Naive B cell (primary cell): ENCODE measurements around the gene PTBP3. TPM values are rescaled to one million over a fixed set of nuclear protein-coding genes. Genes with fewer than 3 reads are reported as not detected.

Source experiments
- ATAC-seq, 2 donors: fragments of 150-1000 bp; cut with Tn5 transposase; 2 replicates each; pipeline ENCODE4 v1.10.0; 2021; ENCODE audit warnings: low read depth in 2 of 2, mild to moderate bottlenecking in 2 of 2, moderate library complexity in 2 of 2
- DNase-seq: peaks from one replicate; pipeline ENCODE4 v3.0.0; 2022
- H3K27ac Mint-ChIP-seq, 6 donors: one replicate each; pipeline ENCODE4 v1.8.0; 2020 to 2022; ENCODE audit warnings: mild to moderate bottlenecking in 6 of 6, mixed read lengths in 6 of 6, moderate library complexity in 5 of 6, inconsistent platforms in 2 of 6
- H3K27me3 Mint-ChIP-seq, 3 donors: one replicate each; pipeline ENCODE4 v1.8.0; 2021 to 2022; ENCODE audit warnings: mixed read lengths in 3 of 3, mild to moderate bottlenecking in 1 of 3
- H3K36me3 Mint-ChIP-seq, 2 donors: one replicate each; pipeline ENCODE4 v1.8.0; 2020 to 2022; ENCODE audit warnings: mixed read lengths in 2 of 2, inconsistent platforms in 1 of 2, mild to moderate bottlenecking in 1 of 2
- H3K4me1 Mint-ChIP-seq, 3 donors: one replicate each; pipeline ENCODE4 v1.8.0; 2020 to 2022; ENCODE audit warnings: mixed read lengths in 3 of 3, inconsistent platforms in 1 of 3, mild to moderate bottlenecking in 1 of 3, moderate library complexity in 1 of 3
- H3K4me3 Mint-ChIP-seq, 8 donors: one replicate each; pipeline ENCODE4 v1.8.0; 2020 to 2022; ENCODE audit warnings: mild to moderate bottlenecking in 8 of 8, mixed read lengths in 8 of 8, moderate library complexity in 8 of 8, inconsistent platforms in 2 of 8
- H3K9me3 Mint-ChIP-seq, 7 donors: one replicate each; pipeline ENCODE4 v1.8.0; 2020 to 2022; ENCODE audit warnings: mixed read lengths in 7 of 7, mild to moderate bottlenecking in 5 of 7, inconsistent platforms in 2 of 7, moderate library complexity in 1 of 7
- polyA plus RNA-seq, 6 donors: library from polyadenylated mRNA; unstranded; fragments of 300-500 nt; fragmentation: Illumina TruSeq; gene quantifications; one replicate each; pipeline ENCODE4 v1.2.3, GENCODE V29; 2021; ENCODE audit warnings: low read depth in 6 of 6

The PTBP3 gene
- polyA plus RNA-seq, 6 donors from 2014 or later = 23.8 to 61.3 (median 54.9) TPM

DNA sequence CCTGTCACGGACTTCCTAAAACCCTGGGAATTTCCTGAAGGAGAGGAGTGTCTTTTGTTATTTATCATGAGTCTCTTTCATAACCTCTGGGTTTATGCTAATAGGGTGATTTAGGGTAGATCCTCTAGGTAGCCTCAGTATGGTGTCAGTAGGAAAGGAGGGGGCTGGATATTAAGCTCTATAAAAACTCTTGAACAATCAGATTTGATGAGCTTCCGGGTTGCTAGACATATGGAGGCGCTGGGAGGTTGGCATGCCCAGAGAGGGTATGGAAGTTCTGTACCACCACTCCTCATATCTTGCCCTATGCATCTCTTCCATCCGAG, 15.6 kb upstream of the PTBP3 start:
- H3K9me3 Mint-ChIP-seq = no peaks in the 10 kb centered on the region
- H3K4me3 Mint-ChIP-seq = peak overlapping the region; percentile 77 to 95 (median 91)
- peaks cover 10 to 11% (median 11%) of the 10 kb centered on the region in 3 donors for H3K4me1 Mint-ChIP-seq
- H3K36me3 Mint-ChIP-seq = no peaks in the 10 kb centered on the region
- ATAC-seq (peak in 1 of 2 donors; percentile 21), DNase-seq (no peak)
- H3K27ac Mint-ChIP-seq = peak overlapping the region in 3 of 6 donors; percentile 6 to 84 (median 78)
- H3K27me3 Mint-ChIP-seq = peaks cover 0 to 9% (median 8%) of the 10 kb centered on the region in 3 donors

DNA sequence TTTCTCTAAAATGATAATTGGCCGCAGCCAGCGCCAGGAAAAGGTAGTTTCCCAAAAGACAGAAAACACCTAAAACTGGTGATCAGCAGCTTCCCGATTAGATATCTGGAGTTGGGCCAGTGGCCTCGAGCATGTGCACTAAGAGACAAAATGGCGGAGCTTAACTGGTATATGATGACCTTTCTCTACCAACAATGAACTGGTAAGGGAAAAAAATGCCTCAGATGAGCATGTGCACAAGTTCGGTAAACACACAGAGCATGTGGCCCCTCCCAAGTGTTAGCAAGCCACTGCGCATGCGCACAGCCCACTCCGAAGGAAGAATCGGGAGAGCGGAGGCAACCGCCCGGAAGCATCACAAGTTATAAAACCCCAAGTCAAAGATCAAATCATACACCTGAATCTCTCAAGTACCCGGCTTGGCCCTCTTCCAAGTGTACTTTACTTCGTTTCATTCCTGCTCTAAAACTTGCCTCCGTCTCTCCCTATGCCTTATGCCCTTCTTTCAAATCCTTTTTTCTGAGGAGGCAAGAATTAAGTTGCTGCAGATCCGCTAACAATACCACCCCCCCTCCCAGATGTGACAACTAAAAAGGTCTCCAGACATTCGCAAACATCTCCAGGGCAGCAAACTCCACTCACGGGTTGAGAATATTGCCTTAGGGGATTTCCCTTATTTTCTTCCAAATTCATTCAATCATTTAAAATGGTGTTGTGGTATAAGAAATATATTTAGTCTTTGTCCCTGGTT, 15.0 kb upstream of the PTBP3 start:
- Mint-ChIP-seq H3K4me1 (peaks cover 10 to 11% (median 11%) of the 10 kb centered on the region in 3 donors), H3K27ac (peak overlapping the region in 4 of 6 donors; percentile 6 to 84 (median 79)), H3K4me3 (peak overlapping the region; percentile 77 to 95 (median 91)), H3K27me3 (peaks cover 0 to 9% (median 8%) of the 10 kb centered on the region in 3 donors), H3K9me3 (no peaks in the 10 kb centered on the region), H3K36me3 (no peaks in the 10 kb centered on the region)
- peak; percentile 43 for DNase-seq
- ATAC-seq = peak; percentile 42 to 59

DNA sequence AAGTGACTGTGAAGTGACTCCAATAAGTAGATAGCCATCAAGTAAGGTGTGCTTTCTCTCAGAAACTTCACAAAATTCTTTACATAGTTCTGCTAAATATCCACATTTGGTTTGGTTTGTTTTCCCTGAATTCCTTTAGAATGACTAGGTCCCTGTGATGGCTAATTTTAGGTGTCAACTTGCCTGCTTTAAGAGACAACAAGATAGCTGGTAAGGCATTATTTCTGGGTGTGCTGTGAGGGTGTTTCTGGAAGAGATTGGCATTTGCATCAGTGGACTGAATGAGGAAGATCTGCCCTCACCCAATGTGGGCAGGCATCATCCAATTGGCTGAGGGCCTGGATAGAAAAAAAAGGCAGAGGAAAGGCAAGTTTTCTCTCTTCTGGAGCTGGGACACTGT, 8.3 kb upstream of the PTBP3 start:
- H3K4me1 Mint-ChIP-seq = peaks cover 0 to 6% (median 2%) of the 10 kb centered on the region in 3 donors
- H3K4me3 Mint-ChIP-seq = no peak overlapping the region
- DNase-seq = no peak
- no peaks in the 10 kb centered on the region for H3K9me3 Mint-ChIP-seq
- H3K27ac Mint-ChIP-seq = no peak overlapping the region
- no peak for ATAC-seq
- H3K36me3 Mint-ChIP-seq = no peaks in the 10 kb centered on the region
- H3K27me3 Mint-ChIP-seq = no peaks in the 10 kb centered on the region

DNA sequence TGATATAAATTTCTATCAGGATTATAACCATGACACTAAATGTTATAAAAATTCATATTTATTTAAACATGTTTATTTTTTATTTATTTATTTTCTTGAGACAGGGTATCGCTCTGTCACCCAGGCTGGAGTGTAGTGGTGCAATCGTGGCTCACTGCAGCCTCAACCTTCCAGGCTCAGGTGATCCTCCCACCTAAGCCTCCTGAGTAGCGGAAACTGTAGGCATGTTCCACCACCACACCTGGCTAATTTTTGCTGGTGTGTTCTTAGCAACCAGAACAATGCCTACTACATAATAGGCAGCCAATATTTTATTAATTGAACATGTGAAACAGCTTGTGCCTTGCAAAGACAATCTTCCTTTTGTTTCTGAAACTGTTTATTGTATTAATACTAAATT, 6.5 kb upstream of the PTBP3 start:
- H3K4me1 Mint-ChIP-seq = peaks cover 0 to 6% (median 5%) of the 10 kb centered on the region in 3 donors
- ATAC-seq = no peak
- no peaks in the 10 kb centered on the region for H3K36me3 Mint-ChIP-seq
- no peak overlapping the region for H3K27ac Mint-ChIP-seq
- no peak for DNase-seq
- H3K27me3 Mint-ChIP-seq = no peaks in the 10 kb centered on the region
- H3K4me3 Mint-ChIP-seq = no peak overlapping the region
- H3K9me3 Mint-ChIP-seq = no peaks in the 10 kb centered on the region

DNA sequence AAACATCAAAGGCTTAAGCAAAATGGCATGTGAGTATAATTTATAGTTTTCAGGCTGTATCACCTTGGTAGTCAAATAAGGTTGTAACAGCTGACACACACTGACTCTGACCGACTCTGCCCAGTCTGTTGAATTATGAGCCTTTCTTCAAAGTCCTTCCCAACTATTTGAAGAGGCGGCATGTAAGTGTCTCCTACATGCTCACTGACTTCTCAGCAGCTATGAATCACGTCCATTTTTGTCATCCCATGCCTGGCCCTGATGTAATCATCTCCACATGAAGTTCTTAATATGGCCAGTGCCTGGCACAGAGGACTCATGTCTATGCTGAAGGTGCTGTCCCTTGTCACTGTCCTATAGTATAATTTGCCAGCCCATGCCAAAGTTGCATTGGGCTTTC, 5.1 kb upstream of the PTBP3 start:
- Mint-ChIP-seq H3K4me3 (peak overlapping the region in 1 of 8 donors; percentile 33), H3K27me3 (no peaks in the 10 kb centered on the region)

DNA sequence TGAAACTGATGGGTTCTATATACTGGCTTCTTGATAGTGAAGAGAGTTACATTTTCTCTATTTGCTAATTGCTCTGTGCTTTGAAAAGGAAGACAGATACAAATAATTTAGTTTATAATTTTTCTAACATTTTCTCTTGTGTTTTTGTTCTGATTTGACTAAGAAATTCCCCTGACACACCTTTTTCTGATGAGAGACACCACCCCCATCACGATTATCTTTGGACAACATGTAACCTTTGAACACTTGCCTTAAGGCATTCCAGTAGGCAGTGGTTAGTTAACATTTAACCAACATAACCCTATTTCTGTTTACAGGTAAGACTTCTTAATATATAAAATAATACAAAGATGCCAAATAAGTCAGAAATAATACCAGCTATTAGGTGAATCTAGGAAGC, 4.1 kb upstream of the PTBP3 start:
- no peaks in the 10 kb centered on the region for H3K27me3 Mint-ChIP-seq
- no peak overlapping the region for H3K27ac Mint-ChIP-seq
- no peaks in the 10 kb centered on the region for H3K36me3 Mint-ChIP-seq
- ATAC-seq = no peak
- DNase-seq = no peak
- peak overlapping the region in 1 of 8 donors; percentile 49 for H3K4me3 Mint-ChIP-seq
- H3K4me1 Mint-ChIP-seq = peaks cover 5 to 12% (median 8%) of the 10 kb centered on the region in 3 donors
- no peaks in the 10 kb centered on the region for H3K9me3 Mint-ChIP-seq

More for the DNA sequence above, 5.1 kb upstream of the PTBP3 start:
- H3K9me3 Mint-ChIP-seq = no peaks in the 10 kb centered on the region
- DNase-seq = no peak
- ATAC-seq = no peak
- H3K27ac Mint-ChIP-seq = no peak overlapping the region
- no peaks in the 10 kb centered on the region for H3K36me3 Mint-ChIP-seq
- peaks cover 5 to 13% (median 10%) of the 10 kb centered on the region in 3 donors for H3K4me1 Mint-ChIP-seq

DNA sequence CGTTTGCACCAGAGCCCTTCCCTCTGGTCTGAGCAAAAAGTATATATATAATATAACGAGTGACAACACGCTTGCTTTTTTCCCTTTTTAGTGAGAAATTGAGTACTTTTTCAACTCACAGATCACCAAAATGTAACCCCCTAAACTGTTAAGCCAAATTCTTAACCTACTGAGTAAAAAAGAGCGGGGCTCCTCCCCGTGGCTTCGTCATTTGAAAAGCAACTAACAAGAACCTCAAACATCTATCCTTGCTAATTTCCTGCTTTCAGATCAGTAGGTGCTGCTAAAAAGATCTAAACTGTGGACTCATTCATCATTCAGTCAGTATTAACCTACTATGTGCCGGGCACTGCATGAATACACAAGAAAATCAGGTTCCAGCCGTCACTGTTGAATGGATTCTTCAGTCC, 1.0 kb upstream of the PTBP3 start:
- peak overlapping the region; percentile 84 to 99 (median 95) for H3K27ac Mint-ChIP-seq

DNA sequence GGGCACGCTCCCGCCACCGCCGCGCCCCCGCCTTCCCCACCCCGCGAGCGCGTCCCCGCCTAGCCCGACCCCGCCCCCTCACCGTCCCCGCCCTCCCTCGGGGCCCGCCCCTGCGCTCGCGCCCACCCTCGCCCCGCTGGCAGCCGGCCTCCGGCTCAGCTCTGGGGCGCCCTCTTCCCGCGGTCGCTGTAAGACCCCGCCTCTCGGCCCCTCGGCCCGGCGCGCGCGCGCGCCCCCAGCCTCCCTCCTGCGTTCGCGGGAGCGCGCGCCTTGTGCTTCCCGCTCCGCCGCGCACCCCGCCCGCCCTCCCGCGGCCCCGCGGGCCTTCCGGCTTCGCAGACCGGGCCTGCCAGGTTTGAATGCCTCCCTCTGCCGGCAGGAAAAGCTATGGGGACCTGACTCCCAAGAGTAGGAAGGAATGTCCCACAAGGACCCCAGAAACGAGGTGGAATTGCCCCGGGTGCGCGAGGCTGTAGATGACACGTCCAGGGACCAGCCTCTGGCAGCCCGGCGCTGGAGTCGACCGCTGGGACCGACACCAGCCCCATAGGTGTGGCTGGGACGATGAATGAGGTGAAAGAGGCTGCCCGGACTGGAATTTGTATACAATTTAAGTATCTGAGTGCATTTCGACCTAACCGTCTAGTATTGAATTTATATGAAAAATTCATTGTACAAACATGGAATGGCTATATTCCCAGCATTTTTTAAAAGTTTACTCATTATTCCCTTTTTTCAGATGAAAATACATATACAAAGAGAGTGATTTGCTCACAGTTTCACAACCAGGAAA, 416 bp upstream of the PTBP3 start:
- peak overlapping the region; percentile 88 to 98 (median 98) for H3K4me3 Mint-ChIP-seq
- ATAC-seq = peak; percentile 78 to 81
- no peaks in the 10 kb centered on the region for H3K9me3 Mint-ChIP-seq
- peak; percentile 87 for DNase-seq
- H3K27me3 Mint-ChIP-seq = no peaks in the 10 kb centered on the region
- no peaks in the 10 kb centered on the region for H3K36me3 Mint-ChIP-seq
- peaks cover 24 to 40% (median 30%) of the 10 kb centered on the region in 3 donors for H3K4me1 Mint-ChIP-seq
- peak overlapping the region; percentile 84 to 99 (median 95) for H3K27ac Mint-ChIP-seq

More for the DNA sequence above, 1.0 kb upstream of the PTBP3 start:
- DNase-seq (peak; percentile 21), ATAC-seq (no peak)
- Mint-ChIP-seq H3K4me1 (peaks cover 23 to 36% (median 29%) of the 10 kb centered on the region in 3 donors), H3K36me3 (no peaks in the 10 kb centered on the region), H3K27me3 (no peaks in the 10 kb centered on the region), H3K9me3 (no peaks in the 10 kb centered on the region), H3K4me3 (peak overlapping the region; percentile 88 to 98 (median 98))

DNA sequence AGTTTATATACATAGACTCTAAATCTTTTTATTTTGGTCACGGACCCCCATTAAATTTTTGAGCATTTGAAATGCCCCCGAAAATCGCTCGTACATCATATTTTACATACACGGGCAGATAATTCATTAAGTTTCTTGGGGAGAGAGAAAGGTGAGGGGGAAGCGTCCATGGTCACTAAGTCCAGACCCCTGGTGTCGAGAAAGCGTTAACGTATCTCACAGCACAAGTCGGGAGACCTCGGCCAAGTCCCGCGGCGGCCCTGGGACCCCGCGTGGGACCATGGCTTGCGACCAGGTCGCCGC, 794 bp downstream of the PTBP3 start:
- H3K9me3 Mint-ChIP-seq = no peaks in the 10 kb centered on the region
- H3K36me3 Mint-ChIP-seq = no peaks in the 10 kb centered on the region
- no peak for ATAC-seq
- H3K4me3 Mint-ChIP-seq = peak overlapping the region; percentile 88 to 94 (median 92)
- no peak for DNase-seq
- peak overlapping the region; percentile 94 to 96 (median 96) for H3K27ac Mint-ChIP-seq
- no peaks in the 10 kb centered on the region for H3K27me3 Mint-ChIP-seq
- H3K4me1 Mint-ChIP-seq = peaks cover 32 to 52% (median 36%) of the 10 kb centered on the region in 3 donors

DNA sequence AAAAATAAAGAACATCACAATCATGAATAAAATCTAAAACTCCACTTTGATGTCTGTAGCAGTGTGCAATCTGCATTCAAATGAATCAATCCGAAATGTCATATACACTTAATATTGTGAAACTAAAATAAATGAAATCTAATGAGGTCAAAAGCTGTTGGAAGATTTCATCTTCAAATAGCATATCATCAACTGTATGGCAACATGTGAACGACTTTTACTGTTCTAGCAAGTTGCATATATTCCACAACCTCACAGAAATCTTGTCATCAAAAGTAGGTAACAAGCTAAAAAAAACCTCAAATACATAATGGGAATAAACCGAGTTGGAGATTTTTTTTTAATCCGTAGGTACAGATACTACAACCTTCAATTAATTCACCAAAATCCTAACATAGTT, 1.2 kb downstream of the PTBP3 start:
- Mint-ChIP-seq H3K27me3 (no peaks in the 10 kb centered on the region), H3K4me3 (peak overlapping the region; percentile 88 to 94 (median 92)), H3K9me3 (no peaks in the 10 kb centered on the region), H3K4me1 (peaks cover 32 to 56% (median 36%) of the 10 kb centered on the region in 3 donors), H3K36me3 (no peaks in the 10 kb centered on the region), H3K27ac (peak overlapping the region; percentile 94 to 96 (median 96))
- no peak for ATAC-seq
- no peak for DNase-seq

DNA sequence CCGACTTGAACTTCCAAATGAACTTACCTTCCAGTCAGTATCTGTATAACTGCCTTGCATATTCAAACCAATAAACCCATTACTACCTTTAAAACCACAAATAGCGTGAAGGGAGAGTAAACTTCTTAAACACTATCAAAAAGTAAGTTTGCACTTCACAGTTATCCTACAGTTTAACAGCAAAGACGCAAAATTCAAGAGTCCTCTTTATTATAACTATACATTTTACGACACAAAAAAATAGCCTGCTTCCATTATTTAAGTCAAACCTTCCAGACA, 1.8 kb downstream of the PTBP3 start:
- Mint-ChIP-seq H3K27me3 (no peaks in the 10 kb centered on the region), H3K27ac (peak overlapping the region in 4 of 6 donors; percentile 1 to 96 (median 90)), H3K36me3 (no peaks in the 10 kb centered on the region), H3K4me3 (peak overlapping the region; percentile 61 to 94 (median 92)), H3K9me3 (no peaks in the 10 kb centered on the region), H3K4me1 (peaks cover 32 to 61% (median 36%) of the 10 kb centered on the region in 3 donors)
- no peak for DNase-seq
- no peak for ATAC-seq

DNA sequence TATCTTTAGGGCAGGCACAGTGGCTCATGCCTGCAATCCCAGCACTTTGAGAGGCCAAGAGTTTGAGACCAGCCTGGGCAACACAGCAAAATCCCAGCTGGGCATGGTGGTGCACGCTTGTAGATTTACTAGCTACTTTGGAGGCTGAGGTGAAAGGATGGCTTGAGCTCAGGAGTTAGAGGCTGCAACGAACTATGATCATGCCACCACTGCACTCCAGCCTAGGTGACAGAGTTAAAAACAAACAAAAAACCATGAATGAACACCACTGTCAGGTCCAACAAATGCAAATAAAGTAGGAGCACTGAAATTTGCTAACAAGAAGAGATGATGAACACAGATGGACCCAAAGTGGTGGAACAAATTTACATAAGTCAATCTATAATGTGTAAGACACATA, 4.9 kb downstream of the PTBP3 start:
- ATAC-seq (no peak), DNase-seq (no peak)
- Mint-ChIP-seq H3K27me3 (no peaks in the 10 kb centered on the region), H3K4me3 (peak overlapping the region in 4 of 8 donors; percentile 13 to 57 (median 32)), H3K4me1 (peaks cover 51 to 81% (median 54%) of the 10 kb centered on the region in 3 donors), H3K27ac (peak overlapping the region in 2 of 6 donors; percentile 67 to 83), H3K9me3 (peaks cover 0 to 6% (median 0%) of the 10 kb centered on the region in 7 donors), H3K36me3 (peaks cover 5 to 6% of the 10 kb centered on the region in 2 donors)

DNA sequence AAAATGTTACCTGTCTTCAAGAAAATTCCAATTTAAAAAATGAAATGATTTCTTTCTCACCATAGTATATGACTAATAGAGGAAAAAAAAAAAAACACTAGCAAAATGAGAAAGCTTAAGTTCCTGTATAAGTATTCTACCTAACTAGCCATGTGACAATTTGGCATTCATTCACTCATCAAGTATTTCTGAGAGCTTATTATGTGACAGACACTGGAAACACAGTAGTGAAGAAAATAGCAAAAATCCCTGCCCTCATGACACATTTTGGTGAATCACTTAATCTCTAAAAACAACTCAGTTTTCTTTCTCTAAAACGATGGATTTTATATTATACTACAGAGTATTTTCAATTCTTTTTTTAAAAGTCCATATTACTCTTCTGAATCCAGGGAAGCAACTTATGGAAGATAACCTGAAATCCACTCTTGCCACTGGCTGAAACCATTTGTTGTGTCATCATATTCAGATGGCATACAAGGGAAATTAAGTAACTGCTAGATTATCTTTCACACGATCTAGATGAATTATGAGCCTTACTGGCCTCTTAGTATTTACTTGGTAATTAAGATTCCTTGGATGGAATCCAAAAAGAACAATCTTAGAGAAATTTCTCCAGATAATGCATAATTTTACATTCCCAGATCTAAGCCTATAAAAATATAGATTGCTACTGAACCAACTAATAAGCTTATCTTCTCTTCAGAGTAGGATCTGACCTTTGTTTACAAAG, 5.5 kb downstream of the PTBP3 start:
- DNase-seq = no peak
- H3K4me3 Mint-ChIP-seq = peak overlapping the region in 2 of 8 donors; percentile 19 to 57

More for the DNA sequence above, 5.5 kb downstream of the PTBP3 start:
- no peak for ATAC-seq
- H3K27me3 Mint-ChIP-seq = no peaks in the 10 kb centered on the region
- H3K9me3 Mint-ChIP-seq = peaks cover 0 to 9% (median 3%) of the 10 kb centered on the region in 7 donors
- H3K27ac Mint-ChIP-seq = peak overlapping the region in 4 of 6 donors; percentile 24 to 83 (median 54)
- peaks cover 9 to 12% of the 10 kb centered on the region in 2 donors for H3K36me3 Mint-ChIP-seq
- H3K4me1 Mint-ChIP-seq = peaks cover 56 to 87% (median 61%) of the 10 kb centered on the region in 3 donors
